Stimulated activated CD8-positive, alpha-beta memory T cell treated with anti-CD3 and anti-CD28 coated beads, Interleukin-4, amount 100 ng/mL, for 1 hour (primary cell): ENCODE measurements around the gene PIP4P1.

Experiments used
- DNase-seq, 2 donors: peaks; one replicate each; pipeline ENCODE4 v3.0.0-alpha.2; 2020; ENCODE audit warnings: low read depth in 2 of 2, low spot score in 1 of 2

PIP4P1 gene

DNA sequence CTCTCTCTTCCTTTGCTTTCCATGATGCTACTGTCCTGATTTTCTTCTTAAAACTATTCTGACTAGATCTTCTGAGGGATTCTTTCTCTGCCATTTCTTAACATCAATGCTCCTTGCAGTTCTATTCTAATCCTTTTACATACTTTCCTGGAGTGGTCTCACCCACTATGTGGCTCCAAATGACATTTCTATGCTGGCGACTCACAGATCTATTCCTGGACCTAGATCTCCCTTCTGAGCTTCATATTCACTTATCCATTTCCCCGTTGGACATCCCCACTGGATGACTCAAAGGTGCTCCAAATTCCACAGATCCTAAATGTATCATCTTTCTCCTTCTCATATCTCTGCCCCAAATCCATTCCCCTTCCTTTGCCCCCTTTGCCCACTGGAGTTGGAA is 52.0 kb downstream of the PIP4P1 start:
- DNase-seq = no peak
